HepG2 (cell line): ENCODE data around the gene MAPKAPK3. TPM values are rescaled to one million over a fixed set of nuclear protein-coding genes. Genes with fewer than 3 reads are reported as not detected.

Experiments used
- CAMTA2 ChIP-seq: sonication (generic); formaldehyde crosslinking; IDR thresholded peaks from 2 replicates; pipeline ENCODE4 v1.4.0; 2020; ENCODE audit warnings: mild to moderate bottlenecking, missing genetic modification reagents, borderline replicate concordance
- FOXC1 ChIP-seq: sonication (generic); formaldehyde crosslinking; IDR thresholded peaks from 2 replicates; pipeline ENCODE4 v1.8.0; 2022; ENCODE audit warnings: mild to moderate bottlenecking, missing genetic modification reagents, borderline replicate concordance
- FOXM1 ChIP-seq: sonication (generic); formaldehyde crosslinking; IDR thresholded peaks from 2 replicates; pipeline ENCODE4 v1.5.0; 2020; ENCODE audit warnings: missing genetic modification reagents
- HMG20B ChIP-seq: conservative IDR thresholded peaks from 2 replicates; pipeline ENCODE4 v1.6.1; 2016; ENCODE audit warnings: missing genetic modification reagents, missing compliant biosample characterization
- KDM6A ChIP-seq: IDR thresholded peaks from 2 replicates; pipeline ENCODE4 v1.6.1; 2016; ENCODE audit warnings: low read depth
- KLF13 ChIP-seq: sonication (generic); formaldehyde crosslinking; IDR thresholded peaks from 2 replicates; pipeline ENCODE4 v1.4.0; 2020; ENCODE audit warnings: mild to moderate bottlenecking, missing genetic modification reagents
- NBN ChIP-seq: fragments of 450-650 bp; conservative IDR thresholded peaks from 2 replicates; pipeline ENCODE4 v1.6.1; 2017
- NR2C2 ChIP-seq: sonication (generic); formaldehyde crosslinking; IDR thresholded peaks from 2 replicates; pipeline ENCODE4 v1.4.0; 2020; ENCODE audit warnings: missing genetic modification reagents, mild to moderate bottlenecking, moderate library complexity, borderline replicate concordance
- SNRNP70 ChIP-seq: fragments of 200-400 bp; formaldehyde crosslinking; IDR thresholded peaks from 2 replicates; pipeline ENCODE4 v1.6.1; 2017; ENCODE audit warnings: mild to moderate bottlenecking, low read depth, low read length, moderate library complexity
- SRY ChIP-seq: sonication (generic); formaldehyde crosslinking; IDR thresholded peaks from 2 replicates; pipeline ENCODE4 v1.8.0; 2022; ENCODE audit warnings: mild to moderate bottlenecking, missing genetic modification reagents
- THAP8 ChIP-seq: sonication (generic); formaldehyde crosslinking; IDR thresholded peaks from 2 replicates; pipeline ENCODE4 v1.5.1; 2020; ENCODE audit warnings: missing genetic modification reagents, mild to moderate bottlenecking, borderline replicate concordance
- UBTF ChIP-seq: sonication (generic); formaldehyde crosslinking; IDR thresholded peaks from 2 replicates; pipeline ENCODE4 v1.4.0; 2020; ENCODE audit warnings: mild to moderate bottlenecking, missing genetic modification reagents
- XBP1 ChIP-seq: sonication (generic); formaldehyde crosslinking; IDR thresholded peaks from 2 replicates; pipeline ENCODE4 v1.5.0; 2020; ENCODE audit warnings: missing genetic modification reagents
- ZFP90 ChIP-seq: sonication (generic); formaldehyde crosslinking; IDR thresholded peaks from 2 replicates; pipeline ENCODE4 v1.8.0; 2022; ENCODE audit warnings: missing genetic modification reagents, mild to moderate bottlenecking, inconsistent platforms, borderline replicate concordance
- ZNF10 ChIP-seq: sonication (generic); formaldehyde crosslinking; IDR thresholded peaks from 2 replicates; pipeline ENCODE4 v1.4.0; 2020; ENCODE audit warnings: mild to moderate bottlenecking, low read depth, missing genetic modification reagents, borderline replicate concordance
- ZNF333 ChIP-seq: sonication (generic); formaldehyde crosslinking; IDR thresholded peaks from 2 replicates; pipeline ENCODE4 v1.4.0; 2020; ENCODE audit warnings: mild to moderate bottlenecking, missing genetic modification reagents, borderline replicate concordance
- ZNF501 ChIP-seq: sonication (generic); formaldehyde crosslinking; IDR thresholded peaks from 2 replicates; pipeline ENCODE4 v1.5.1; 2020; ENCODE audit warnings: mild to moderate bottlenecking, moderate library complexity, missing genetic modification reagents
- ZNF614 ChIP-seq: IDR thresholded peaks from 2 replicates; pipeline ENCODE4 v1.6.1; 2018; ENCODE audit warnings: missing biosample characterization, missing genetic modification reagents, inconsistent platforms, borderline replicate concordance
- ZNF713 ChIP-seq: sonication (generic); formaldehyde crosslinking; IDR thresholded peaks from 2 replicates; pipeline ENCODE4 v1.4.0; 2020; ENCODE audit warnings: mild to moderate bottlenecking, missing genetic modification reagents
- polyA plus RNA-seq, 8 experiments: library from polyadenylated mRNA; depleted of rRNA in 3 of 8; stranded (reverse) in 7 of 8; unstranded in 1 of 8; fragments of >200 nt; fragmentation: Illumina TruSeq in 4 of 8; extraction: Trizol in 4 of 8; gene quantifications; 2 replicates each; pipeline versions ENCODE4 v1.2.1 to v1.2.3, GENCODE V29; 2011 to 2016; ENCODE audit warnings: low read depth in 4 of 8, missing spikeins in 1 of 8, mixed read lengths in 1 of 8; ENCODE audit not compliant: insufficient read depth in 1 of 8
- total RNA-seq, 5 experiments: library from RNA; depleted of rRNA; stranded (reverse); fragments of >200 nt; fragmentation: Illumina TruSeq; extraction: Trizol; gene quantifications; 2 replicates each; pipeline ENCODE4 v1.2.3, GENCODE V29; 2016; ENCODE audit warnings: low read depth in 1 of 5
- TF ChIP-seq, protein P1 (sequence below): sonication (generic); formaldehyde crosslinking; IDR thresholded peaks from 2 replicates; pipeline ENCODE4 v1.4.0; 2020; ENCODE audit warnings: mild to moderate bottlenecking, missing genetic modification reagents
- TF ChIP-seq, protein P2 (sequence below): sonication (generic); formaldehyde crosslinking; IDR thresholded peaks from 2 replicates; pipeline ENCODE4 v1.8.0; 2022; ENCODE audit warnings: mild to moderate bottlenecking, missing genetic modification reagents
- TF ChIP-seq, protein P3 (sequence below): sonication (generic); formaldehyde crosslinking; IDR thresholded peaks from 2 replicates; pipeline ENCODE4 v1.4.0; 2020; ENCODE audit warnings: missing genetic modification reagents

Gene MAPKAPK3
- total and polyA plus RNA-seq, 2 of the 13 experiments (the other 11 are each of a cell fraction or from before 2014, with no cell fraction given), result 39.9 to 41.2 TPM

GRCh38 chr3:50611464-50612233 is 5.3 kb upstream of the MAPKAPK3 start, which contains the start of gene CISH (continued):
- TF ChIP-seq ZFP90 (CRISPR knock-in tag) (no peak), ZNF501 (CRISPR knock-in tag) (peak; percentile 81), HMG20B (CRISPR knock-in tag) (0 out of 2 replicates have a peak, but pooled peaks have one; percentile 37), NR2C2 (CRISPR knock-in tag) (0 out of 2 replicates have a peak, but pooled peaks have one; percentile 48), SRY (CRISPR knock-in tag) (peak; percentile 91), NBN (no peak), SNRNP70 (no peak), THAP8 (CRISPR knock-in tag) (0 out of 2 replicates have a peak, but pooled peaks have one; percentile 15), ZNF713 (CRISPR knock-in tag) (no peak), FOXM1 (CRISPR knock-in tag) (no peak), XBP1 (CRISPR knock-in tag) (no peak), CAMTA2 (CRISPR knock-in tag) (no peak; the same call in 1 of the 2 replicates), UBTF (CRISPR knock-in tag) (peak; percentile 75), FOXC1 (CRISPR knock-in tag) (no peak; the same call in none of the 2 replicates), KDM6A (CRISPR knock-in tag) (no peak), ZNF333 (CRISPR knock-in tag) (peak; percentile 81; the same call in 1 of the 2 replicates), KLF13 (no peak; the same call in 1 of the 2 replicates), ZNF614 (CRISPR knock-in tag) (no peak), ZNF10 (CRISPR knock-in tag) (no peak)
- TF ChIP-seq, protein P1, sequence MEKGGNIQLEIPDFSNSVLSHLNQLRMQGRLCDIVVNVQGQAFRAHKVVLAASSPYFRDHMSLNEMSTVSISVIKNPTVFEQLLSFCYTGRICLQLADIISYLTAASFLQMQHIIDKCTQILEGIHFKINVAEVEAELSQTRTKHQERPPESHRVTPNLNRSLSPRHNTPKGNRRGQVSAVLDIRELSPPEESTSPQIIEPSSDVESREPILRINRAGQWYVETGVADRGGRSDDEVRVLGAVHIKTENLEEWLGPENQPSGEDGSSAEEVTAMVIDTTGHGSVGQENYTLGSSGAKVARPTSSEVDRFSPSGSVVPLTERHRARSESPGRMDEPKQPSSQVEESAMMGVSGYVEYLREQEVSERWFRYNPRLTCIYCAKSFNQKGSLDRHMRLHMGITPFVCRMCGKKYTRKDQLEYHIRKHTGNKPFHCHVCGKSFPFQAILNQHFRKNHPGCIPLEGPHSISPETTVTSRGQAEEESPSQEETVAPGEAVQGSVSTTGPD (CRISPR knock-in tag), result no peak
- TF ChIP-seq, protein P2, sequence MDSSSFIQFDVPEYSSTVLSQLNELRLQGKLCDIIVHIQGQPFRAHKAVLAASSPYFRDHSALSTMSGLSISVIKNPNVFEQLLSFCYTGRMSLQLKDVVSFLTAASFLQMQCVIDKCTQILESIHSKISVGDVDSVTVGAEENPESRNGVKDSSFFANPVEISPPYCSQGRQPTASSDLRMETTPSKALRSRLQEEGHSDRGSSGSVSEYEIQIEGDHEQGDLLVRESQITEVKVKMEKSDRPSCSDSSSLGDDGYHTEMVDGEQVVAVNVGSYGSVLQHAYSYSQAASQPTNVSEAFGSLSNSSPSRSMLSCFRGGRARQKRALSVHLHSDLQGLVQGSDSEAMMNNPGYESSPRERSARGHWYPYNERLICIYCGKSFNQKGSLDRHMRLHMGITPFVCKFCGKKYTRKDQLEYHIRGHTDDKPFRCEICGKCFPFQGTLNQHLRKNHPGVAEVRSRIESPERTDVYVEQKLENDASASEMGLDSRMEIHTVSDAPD (CRISPR knock-in tag), result peak; percentile 48; the same call in 1 of the 2 replicates
- TF ChIP-seq, protein P3, sequence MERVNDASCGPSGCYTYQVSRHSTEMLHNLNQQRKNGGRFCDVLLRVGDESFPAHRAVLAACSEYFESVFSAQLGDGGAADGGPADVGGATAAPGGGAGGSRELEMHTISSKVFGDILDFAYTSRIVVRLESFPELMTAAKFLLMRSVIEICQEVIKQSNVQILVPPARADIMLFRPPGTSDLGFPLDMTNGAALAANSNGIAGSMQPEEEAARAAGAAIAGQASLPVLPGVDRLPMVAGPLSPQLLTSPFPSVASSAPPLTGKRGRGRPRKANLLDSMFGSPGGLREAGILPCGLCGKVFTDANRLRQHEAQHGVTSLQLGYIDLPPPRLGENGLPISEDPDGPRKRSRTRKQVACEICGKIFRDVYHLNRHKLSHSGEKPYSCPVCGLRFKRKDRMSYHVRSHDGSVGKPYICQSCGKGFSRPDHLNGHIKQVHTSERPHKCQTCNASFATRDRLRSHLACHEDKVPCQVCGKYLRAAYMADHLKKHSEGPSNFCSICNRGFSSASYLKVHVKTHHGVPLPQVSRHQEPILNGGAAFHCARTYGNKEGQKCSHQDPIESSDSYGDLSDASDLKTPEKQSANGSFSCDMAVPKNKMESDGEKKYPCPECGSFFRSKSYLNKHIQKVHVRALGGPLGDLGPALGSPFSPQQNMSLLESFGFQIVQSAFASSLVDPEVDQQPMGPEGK, result peak; percentile 97
